GM19397 (cell line): ENCODE data around the gene INCENP.

Experiments
- ATAC-seq: cut with Tn5 transposase; IDR thresholded peaks from one replicate; pipeline ENCODE4 v1.9.1; 2021; ENCODE audit warnings: mild to moderate bottlenecking, moderate library complexity; ENCODE audit not compliant: unreplicated experiment

INCENP gene

DNA sequence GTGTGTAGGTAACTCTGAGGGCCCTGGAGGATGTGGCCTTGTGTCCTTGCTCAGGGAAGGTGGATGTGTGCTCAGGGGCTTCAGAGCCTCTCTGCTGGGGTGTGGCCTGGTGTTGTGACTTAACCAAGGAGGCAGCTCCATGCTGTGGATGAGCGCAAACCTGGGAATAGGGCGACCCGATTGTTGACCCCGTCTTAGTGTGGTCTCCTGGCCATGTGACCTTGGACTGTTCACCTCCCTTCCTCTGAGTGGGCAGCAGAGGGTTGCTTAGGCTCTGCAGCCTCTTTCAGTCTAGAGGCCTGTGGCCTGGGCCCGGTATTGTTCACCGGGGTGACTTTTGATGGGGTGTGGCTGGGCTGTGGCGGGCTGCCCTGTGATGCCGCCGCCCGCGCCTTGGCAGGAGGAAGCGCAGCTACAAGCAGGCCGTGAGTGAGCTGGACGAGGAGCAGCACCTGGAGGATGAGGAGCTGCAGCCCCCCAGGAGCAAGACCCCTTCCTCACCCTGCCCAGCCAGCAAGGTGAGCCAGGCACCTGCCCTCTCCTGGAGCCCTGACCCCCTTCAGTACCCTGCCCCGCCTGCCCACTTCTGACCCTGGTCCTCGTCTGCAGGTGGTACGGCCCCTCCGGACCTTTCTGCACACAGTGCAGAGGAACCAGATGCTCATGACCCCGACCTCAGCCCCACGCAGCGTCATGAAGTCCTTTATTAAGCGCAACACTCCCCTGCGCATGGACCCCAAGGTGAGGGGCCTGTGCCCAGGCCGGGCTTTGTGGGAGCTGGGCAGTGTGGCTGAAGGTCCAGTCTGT lies 16.7 kb downstream of the INCENP start:
- ATAC-seq: no peak

DNA sequence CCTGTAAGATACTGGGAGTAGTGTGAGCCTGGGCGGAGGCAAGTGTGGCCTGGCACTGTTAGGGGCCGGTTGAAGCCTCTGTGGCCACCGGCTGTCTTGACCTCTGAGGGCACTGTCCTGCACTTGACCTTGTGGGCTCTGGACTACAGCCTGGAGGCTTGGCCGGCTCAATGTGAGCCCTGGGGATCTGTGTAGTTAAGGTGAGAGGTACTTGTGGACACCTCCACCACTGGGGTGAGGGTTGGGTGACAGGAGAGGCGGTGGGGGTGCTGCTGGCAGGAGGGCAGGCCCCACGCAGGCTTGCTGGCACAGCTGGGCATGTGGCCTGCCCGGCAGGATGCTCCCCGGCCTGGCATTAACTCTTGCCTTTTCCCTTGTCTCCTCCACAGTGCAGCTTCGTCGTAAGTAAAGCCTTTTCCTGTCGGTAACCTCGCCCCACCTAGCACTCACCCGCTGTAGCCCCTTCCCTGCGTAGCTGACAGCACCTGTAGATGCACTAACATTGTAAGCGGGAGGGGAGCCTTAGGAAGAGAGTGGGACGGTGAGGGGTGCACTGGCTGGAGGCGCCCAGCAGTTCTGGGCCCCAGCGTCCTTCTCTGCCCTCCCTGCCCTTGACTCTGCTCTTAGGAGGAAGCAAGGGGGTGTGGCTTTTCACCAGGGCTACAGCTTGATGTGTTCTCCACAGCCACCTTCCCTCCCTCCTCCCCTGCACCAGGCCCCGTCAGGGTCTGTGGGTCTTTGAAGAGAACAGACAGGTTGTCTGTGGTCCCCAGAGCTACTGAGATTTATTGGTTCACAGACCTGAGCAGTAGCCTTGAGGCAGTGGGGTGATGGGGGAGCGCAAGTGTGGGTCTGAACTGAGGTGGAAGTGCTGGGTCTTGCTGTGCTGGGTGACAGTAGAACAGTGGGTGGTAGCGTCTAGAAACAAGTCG lies 17.6 kb downstream of the INCENP start:
- ATAC-seq: no peak

DNA sequence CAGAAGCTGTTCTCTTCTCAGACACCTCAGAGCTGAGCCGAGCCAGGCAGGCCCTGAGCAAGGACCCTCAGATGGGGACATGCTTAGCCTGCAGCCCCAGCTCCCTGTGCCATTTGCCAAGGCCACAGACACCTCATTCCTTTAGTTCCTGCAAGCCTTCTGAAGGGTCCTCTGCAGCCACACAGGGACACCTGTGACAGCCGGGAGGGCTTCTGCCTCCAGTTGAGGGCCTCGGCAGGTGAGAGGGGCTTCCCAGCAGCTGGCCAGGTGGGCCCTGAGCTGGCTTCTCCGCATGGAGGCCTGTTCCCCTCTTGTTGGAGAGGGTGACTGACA lies 18.2 kb downstream of the INCENP start:
- ATAC-seq: no peak

DNA sequence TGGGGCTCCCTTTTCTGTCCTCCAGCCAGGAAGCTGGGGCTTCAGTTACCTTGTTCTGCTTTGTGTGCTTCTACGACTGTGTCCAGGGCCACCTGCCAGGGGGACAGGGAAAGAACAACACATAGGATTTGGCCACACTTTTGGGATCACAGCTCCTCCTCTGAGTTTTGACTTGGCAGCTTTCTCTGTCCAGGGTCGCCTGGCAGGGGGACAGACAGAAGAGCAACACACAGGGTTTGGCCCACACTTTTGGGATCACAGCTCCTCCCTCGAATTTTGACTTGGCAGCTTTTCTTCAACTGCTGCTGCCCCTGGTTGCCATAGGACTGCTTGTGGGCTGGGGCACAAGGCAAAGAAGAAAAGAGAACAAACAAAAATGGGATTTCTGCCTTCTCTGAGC lies 19.1 kb downstream of the INCENP start:
- no peak for ATAC-seq

DNA sequence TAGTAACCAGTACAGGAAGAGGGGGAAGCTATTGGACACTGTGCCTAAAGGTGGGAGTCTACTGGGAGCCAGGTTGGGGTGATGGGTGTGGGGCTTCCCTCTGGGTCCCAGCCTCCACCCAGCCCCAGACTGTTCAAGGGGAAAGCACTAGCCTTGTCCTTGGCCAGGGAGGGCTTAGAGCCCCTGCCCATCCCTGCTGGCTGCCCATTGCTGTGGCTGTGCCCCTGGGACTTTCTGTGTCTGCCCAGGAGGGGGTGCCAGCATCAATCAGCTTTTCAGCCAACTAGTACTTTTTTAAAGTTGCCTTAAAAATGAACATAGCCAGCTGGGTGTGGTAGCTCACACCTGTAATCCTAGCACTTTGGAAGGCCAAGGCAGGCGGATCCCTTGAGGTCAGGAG lies 19.9 kb downstream of the INCENP start:
- ATAC-seq: no peak

DNA sequence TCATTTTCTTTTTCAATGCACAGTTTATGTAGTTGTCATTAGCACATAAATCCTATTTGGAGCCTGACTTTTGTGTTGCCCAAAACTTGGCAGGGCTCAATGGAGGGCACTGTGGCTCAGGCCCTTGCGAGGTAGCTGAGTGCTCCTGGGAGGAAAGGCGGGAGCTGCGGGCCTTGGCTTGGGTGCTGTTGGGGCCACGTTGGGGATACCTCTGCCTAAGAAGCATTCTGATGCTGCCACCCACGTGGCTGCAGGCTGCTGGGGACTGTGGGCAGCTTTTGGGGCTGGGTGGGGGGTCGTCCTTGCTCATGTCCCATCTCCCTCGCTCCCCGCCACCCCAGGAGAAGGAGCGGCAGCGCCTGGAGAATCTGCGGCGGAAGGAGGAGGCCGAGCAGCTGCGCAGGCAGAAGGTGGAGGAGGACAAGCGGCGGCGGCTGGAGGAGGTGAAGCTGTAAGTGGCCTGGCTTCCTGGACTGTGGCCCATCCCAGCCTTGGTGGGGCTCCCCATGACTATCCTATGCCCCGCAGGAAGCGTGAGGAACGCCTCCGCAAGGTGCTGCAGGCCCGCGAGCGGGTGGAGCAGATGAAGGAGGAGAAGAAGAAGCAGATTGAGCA lies 20.9 kb downstream of the INCENP start:
- ATAC-seq: no peak

DNA sequence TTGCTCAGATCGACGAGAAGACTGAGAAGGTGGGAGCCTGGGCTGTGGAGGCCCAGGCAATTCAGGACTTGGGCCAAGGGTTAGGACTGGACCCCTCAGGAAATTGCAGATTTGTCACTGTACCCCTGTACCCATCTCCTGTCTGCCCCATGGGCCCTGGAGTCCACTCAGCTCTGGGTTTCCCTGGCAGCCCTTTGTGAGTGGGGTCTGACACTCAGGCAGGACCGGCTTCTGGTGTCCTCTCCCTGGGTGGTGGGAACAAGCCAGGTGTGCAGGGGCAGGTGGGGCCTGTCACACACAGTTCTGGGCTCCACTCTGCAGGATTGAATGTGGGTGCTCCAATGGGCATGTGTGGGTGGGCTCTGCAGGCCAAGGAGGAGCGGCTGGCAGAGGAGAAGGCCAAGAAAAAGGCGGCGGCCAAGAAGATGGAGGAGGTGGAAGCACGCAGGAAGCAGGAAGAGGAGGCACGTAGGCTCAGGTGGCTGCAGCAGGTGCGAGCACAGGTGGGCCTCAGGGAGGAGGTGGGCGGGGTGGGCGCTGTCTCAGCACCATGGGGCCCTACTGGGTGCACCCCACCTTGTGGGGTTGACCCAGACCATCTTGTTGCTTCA lies 21.6 kb downstream of the INCENP start:
- ATAC-seq: no peak

DNA sequence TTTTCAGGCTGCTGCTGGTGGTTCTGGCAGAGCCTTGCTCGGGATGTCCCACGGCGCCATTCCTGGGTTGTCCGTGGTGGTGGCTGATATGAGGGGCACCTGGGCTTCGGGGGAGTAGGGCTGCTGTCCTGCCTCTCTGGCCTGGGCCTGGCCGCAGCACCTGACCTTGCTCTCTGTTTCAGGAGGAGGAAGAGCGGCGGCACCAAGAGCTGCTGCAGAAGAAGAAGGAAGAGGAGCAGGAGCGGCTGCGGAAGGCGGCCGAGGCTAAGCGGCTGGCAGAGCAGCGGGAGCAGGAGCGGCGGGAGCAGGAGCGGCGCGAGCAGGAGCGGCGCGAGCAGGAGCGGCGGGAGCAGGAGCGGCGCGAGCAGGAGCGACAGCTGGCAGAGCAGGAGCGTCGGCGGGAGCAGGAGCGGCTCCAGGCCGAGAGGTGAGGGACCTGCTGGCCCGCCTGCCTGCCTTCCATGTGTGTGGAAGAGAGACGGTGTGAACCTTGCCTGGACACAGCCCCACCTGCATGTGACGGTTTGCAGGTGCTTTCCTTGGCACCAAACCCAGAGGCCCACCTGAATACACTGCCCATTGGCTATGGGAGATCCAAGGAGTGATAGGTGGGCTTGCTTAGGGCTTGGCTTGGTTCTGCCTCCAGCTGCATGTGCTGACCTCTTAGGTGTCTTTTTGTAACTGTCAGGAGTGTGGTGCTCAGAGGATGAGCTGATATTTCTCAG lies 22.8 kb downstream of the INCENP start:
- ATAC-seq: no peak

DNA sequence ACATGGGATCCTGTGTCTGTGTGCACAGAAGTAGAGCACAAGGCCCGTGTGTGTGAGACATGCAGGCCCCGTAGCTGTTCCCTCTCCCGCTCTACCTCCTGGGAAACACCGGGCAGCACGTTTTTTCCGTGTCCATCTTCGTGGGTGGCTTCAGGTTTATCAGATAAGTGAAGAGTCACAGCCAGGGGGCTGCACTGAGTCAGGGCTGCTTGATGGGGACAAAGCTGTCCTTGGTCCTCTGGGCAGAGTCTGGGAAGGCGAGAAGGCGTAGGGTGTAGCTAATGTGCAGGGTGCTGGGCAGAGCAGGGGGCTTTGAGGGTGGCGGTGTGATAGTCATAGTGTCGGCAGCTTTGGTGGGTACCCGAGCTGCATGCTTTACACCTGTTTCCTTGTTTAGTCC lies 23.7 kb downstream of the INCENP start:
- no peak for ATAC-seq

DNA sequence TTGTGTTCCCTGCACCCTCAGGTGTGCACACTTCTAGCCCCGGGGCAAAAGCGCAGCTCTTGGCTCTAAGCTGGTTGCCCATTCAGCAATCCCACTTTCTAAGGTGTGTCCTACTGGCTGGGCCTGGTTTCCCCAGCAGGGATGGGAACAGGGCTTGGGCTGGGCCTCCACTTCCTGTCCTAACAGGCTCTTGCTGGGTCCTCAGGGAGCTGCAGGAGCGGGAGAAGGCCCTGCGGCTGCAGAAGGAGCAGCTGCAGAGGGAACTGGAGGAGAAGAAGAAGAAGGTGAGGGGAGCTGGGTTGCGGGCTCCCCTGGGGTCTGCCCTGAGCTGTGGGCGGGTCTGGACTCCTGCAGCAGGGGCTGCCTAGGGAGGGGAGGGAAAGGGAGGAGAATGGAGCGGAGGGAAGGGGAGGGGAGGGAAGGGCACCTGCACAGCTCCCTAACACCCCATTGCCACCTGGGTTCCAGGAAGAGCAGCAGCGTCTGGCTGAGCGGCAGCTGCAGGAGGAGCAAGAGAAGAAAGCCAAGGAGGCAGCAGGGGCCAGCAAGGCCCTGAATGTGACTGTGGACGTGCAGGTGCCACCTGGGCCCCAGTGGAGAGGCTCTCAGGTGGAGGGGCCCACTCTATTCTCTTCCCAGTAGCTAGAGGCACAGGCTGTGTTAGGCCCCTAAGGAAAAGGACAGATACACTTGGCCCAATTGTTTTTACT lies 24.6 kb downstream of the INCENP start:
- ATAC-seq: no peak

DNA sequence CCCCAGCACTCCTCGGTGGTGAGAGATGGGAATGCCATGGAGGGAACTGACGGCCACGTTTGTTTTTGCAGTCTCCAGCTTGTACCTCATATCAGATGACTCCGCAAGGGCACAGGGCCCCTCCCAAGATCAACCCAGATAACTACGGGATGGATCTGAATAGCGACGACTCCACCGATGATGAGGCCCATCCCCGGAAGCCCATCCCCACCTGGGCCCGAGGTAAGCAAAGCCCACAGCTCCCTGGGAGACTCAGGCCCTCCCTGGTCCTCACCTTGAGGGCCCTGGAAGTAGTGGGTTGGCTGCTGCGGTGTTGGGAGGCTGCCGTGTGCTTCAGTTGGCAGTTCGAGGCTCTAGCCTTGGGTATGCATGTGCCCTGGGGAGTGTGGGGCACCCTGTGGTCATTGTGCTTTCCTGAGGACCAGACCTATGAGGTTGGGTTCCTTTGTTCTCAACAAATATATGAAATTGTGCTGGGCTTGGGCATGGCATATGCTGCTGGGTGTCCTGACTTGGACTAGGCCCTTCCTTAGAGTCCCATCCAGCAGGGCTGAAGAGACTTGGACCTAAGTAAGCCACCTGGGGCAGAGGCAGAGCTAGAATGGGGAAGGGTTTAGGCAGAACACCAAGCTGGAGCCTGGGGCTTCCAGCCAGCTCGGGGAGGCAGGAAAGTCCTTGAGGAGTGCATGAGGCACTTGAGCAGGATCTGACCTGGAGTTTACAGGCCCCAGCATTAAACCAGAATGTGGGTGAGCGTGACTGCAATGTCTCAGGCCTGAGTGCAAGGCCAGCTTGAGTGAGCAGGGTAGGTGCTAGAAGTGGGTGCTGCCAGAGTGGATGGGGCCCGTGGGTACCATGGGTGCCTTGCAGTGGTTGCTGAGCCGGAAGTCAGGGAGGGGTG lies 26.4 kb downstream of the INCENP start:
- no peak for ATAC-seq

DNA sequence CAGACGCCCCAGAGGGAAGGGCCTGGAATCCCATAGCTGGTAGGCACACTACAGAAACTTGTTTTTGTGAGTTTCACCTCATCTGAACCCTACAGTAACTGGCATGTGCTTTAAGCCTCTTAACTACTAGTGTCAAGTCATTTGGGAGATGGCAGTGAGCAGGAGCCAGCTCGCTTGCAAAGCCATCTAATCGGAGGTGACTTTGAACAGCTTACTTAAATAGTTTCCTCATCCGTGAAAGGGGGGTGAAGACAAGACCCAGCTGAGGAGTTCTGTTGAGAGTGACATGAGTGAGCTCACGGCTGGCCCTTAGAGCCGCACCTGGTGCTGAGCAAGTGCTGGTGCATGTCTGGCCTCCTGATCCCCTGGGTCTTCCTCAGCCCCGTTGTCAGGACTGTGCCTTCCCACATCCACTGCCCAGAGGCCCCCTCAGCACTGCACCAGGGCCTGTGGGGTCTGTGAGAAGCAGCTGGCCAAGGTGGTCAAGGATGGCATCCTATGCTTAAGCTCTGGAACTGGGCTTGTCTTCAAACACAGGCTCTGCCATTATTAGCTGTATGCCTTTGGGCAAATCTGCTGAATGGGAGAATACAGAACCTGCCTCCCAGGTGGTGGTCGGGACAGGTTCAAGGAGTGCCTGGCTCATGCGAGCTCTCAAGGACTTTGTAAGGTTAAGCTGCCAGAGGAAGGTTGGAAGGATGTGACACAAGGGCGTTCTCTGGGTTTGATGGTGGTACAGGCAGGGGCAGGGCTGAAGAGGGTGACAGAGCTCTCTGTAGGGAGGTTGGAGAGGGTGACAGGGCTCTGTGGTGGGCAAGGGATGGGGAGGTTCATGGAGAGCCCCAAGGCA lies 27.3 kb downstream of the INCENP start:
- ATAC-seq: no peak

DNA sequence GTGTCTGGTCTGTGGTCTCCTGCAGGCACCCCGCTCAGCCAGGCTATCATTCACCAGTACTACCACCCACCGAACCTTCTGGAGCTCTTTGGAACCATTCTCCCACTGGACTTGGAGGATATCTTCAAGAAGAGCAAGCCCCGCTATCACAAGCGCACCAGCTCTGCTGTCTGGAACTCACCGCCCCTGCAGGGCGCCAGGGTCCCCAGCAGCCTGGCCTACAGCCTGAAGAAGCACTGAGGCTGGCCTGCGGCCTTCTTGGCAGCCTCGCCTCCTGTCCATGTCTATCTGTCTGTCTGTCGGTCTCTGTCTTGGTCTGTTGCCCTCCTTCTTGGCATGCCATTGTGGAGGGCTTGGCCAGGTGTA lies 27.9 kb downstream of the INCENP start:
- no peak for ATAC-seq

DNA sequence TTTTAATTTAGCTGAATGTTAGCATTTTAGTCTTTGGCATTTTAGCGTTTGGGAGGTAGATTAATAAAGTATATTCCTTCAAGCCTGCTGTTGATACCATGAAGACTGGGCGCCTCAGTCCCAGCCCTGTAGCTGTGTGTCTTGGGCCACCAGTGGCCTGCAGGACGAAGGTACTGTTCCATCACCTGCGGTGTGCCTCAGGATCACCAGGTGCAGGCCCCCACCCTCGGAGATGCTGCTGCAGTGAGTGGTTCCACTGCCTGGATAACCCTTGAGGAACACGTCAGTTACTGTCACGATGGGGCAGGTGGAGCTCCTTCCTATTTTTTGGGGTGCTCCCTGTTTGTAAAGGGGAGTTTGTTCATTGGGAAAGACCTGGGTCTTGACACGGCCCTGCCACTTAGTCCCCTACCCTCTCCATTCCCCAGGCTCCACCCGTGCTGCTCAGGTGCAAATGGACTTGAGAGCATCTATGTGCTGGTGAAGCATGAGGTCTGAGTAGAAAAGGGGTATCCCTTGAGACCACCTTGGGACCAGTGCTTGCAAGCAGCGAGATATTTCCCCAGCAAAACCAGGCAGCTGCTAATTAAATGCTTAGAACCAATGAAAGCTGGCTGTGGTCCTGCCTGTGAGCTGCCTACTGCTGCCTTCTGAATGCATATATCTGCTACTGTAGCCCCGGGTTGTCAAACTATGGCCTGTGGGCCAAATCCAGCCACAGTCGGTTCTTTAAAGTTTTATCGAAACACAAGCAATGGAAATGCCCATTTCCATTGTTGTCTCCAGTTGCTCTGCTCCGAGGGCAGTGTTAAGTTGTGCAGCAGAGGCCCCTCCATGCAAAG lies 28.7 kb downstream of the INCENP start:
- ATAC-seq: no peak

DNA sequence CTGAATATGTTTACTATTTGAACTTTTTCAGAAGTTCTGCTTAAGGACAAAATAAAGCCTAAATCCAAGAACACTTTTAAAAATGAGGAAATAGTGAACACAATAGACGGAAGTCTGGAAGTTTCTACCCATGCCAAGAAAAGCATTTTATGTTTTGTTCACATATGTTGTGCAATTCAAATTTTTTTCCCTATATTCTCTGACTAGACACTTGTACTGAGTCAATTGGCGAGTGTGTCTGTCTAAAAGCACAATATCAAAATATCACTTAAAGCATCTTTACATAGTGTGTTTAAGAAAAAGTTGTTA lies 29.2 kb downstream of the INCENP start:
- ATAC-seq: no peak

DNA sequence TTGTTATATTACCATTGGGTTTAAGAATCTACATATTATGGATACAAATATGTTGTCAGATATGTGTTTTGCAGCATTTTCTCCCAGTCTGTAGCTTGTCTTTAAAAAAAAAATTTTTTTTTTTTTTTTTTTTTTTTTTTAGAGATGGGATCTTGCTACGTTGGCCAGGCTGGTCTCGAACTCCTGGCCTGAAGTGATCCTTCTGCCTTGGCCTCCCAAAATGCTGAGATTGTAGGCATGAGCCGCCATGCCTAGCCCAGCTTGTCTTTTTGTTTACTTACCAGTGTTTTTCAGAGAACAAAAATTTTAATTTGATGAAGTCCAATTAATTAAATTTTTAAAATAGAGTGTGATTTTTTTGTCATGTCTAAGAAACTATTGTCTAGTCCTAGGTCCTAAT lies 29.8 kb downstream of the INCENP start:
- ATAC-seq: no peak

DNA sequence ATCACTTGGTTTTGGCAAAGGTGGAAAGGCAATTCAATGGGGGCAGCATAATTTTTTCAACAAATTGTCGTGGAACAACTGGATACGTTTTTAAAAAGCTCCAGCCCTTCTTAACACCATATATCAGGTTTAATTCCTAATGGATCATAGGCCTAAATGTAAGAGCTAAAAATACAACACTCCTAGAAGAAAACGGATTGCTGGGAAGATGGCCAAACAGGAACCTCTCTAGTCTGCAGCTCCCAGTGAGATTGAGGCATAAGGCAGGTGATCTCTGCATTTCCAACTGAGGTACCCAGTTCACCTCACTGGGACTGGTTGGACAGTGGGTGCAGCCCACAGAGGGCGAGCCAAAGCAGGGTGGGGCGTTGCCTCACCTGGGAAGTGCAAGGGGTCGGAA lies 33.8 kb downstream of the INCENP start:
- no peak for ATAC-seq

DNA sequence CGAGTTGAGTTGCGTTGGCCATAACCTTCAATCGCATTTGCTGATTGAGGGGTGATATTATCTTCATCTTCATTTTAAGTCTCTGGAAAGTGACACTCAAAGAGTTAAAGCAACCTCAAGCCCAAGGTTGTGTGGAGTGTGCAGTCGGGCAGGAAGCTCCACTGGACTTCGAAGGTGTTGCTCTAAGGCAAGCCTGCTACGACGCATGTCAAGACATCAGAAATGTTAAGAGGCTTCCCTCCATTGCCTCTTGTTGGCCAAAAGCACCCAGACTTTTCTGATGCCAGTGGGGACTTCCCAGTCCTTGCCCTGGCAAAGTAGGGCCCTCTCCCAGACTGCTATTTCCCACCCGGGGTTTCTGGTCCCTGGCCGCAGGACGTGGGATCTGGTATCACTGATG lies 42.6 kb downstream of the INCENP start:
- no peak for ATAC-seq
